DMS79 treated with DMSO at 0.1 percent for 48 hours (cell line): ENCODE data around the gene LHFPL5.

Experiments used
- DNase-seq: peaks from one replicate; lab custom pipeline; 2025; lab: John Stamatoyannopoulos, UW

LHFPL5 gene

DNA sequence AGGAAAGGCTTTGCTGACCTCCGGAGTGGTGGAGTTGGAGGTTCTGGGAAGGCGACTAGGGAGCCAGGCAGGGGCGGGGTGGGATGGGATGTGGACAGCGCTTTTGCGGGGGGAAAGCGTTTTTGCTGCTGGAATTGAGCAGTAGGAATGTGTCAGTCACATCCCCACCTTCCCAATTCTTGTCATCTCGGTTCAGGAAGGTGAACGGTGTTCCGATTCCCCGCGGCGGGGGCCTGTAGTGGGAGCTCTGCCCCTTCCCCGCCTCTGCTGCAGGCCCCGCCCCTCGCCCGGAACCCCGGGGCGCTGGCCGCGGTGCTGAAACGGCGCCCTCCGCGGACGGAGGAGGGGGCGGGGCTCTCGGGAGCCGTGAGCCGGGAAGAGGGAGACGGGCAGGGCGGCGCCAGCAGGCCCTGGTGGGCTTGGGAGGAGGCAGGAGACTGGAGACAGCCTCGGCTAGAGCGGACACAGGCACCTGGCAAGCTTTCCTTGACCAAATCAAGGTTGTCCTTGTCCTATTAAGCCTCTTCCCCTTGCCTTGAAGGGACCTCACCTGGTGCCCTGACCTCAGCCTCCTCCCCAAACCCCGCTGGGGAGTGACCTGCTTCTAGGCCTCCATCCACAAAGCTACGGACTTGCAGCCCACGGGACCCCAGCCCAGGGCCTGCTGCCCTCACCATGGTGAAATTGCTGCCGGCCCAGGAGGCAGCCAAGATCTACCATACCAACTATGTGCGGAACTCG, at the start of gene LHFPL5:
LHFPL5 (plus strand) TSS at position 357 of the 741 bp plus-strand sequence; CDS start at position 676, 319 bp downstream.
- DNase-seq = peak; percentile 74

DNA sequence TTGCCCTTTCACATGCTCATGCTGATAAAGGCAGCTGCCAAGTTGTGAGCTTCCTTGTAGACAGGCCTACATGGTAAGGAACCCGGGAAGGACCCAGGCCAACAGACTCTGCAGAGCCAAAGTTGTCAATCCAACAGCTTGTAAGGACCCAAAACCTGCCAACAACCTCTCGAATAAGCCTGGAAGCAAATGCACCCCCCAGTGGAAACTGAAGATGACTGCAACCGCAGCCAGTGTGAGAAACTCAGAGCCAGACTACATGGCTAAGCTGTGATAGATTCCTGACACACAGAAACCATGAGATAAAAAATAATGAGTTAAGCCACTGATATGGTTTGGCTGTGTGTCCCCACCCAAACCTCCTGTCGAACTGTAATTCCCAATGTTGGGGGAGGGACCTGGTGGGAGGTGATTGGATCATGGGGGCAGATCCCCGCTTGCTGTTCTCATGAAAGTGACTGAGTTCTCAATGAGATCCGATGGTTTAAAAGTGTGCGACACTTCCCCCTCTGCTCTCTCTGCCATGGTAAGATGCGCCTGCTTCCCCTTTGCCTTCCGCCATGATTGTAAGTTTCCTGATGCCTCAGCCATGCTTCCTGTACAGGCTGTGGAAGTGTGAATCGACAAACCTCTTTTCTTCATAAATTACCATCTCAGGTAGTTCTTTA, 47.6 kb upstream of the LHFPL5 start:
- no peak for DNase-seq

DNA sequence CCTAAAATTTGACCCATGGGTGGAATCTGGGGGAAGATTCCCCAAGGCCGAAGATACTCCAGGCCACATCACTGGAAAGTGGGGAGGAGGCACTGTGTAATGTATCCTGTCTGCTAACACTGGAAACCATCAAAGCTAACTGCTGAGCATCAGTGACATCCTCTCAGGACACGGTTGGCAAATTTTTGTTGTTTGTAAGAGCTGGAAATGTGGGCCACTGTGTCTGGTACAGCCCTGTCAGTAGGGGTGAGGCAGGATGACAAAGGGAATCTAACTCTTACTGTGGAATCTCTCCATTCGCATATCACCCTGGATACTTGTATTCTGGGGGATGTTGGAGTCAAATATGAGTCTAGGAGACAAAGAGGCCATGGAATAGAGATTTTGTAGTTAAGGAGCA, 45.7 kb upstream of the LHFPL5 start:
- no peak for DNase-seq

DNA sequence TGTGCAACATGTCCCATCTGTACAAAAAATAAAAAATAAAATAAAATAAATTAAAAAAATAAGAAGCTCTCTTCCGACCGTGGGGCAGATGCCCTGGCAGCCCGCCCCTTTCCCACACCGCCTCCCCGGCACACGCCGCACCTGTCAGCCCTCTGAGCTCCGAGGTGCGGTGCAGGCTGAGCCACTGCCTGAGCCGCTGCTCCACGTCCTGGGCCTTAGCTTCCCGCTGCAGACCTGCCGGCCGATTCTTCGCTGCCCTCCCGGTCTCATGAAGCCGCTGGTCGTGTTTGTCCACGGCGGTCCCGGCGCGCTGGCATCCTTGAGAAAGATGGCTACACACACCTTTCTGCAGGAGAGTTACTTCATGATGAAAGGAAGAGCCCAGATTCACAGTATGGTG, 39.4 kb upstream of the LHFPL5 start:
- DNase-seq = no peak

DNA sequence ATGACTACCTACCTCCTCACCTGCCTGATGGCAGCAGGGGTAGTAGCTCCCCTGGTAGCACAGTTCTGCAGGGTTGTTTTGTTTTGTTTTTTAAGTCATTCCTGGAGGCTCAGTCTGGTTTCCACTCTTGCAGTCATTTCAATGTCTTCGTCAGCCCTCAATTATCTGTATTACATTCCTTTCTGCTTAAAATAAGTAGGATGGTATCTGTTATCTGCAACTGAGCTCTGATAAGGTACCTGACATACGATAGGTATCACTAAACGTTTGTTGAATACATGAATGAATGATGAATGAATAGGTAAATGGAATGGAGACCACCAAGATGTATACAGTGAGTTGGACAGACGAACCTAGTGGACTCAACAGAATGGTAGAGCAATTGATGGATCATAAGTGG, 35.9 kb upstream of the LHFPL5 start:
- DNase-seq = no peak

DNA sequence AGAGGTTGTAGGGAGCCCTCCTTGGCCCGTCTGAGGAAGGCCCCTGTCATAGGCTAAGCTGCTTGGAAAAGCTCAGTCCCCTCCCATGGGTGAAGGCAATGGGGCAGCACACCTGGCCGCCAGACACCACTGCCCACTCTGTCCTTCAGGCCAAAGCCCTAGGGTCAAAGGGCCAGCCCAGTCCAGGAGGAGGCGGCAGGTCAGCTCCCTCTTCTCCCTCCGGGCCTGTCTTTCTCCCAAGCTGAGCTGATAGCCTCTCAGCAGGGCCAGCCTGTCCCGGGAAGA, 33.9 kb upstream of the LHFPL5 start:
- no peak for DNase-seq

DNA sequence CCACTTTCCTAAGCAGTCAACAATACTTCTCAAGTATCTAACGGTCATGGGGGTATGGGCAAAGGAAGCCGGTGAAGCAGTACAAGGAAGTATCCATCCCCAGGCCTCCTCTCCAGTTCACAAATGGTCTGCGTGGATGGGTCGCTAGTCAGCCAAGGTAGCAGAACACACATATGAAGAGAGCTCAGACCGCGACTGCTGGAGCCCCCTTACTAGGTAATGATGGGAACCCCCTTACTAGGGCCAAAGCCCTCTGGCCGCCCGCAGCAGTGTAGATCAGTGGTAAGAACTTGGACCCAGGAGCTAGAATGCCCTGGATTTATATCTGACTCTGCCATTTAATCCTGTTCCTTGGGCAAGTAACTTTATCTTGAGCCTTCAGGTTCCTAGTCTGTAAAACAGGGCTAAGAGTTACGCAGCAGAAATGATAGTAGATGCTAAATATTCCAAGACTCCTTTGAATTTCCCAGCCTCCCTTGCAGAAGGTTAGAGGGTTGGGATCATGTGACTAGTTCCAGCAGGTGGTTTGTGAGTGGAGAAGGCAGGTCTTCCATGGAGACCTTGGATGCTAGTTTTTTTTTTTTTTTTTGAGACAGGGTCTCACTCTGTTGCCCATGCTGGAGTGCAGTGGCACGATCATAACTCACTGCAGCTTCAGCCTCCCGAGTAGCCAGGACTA, 30.9 kb upstream of the LHFPL5 start:
- no peak for DNase-seq

DNA sequence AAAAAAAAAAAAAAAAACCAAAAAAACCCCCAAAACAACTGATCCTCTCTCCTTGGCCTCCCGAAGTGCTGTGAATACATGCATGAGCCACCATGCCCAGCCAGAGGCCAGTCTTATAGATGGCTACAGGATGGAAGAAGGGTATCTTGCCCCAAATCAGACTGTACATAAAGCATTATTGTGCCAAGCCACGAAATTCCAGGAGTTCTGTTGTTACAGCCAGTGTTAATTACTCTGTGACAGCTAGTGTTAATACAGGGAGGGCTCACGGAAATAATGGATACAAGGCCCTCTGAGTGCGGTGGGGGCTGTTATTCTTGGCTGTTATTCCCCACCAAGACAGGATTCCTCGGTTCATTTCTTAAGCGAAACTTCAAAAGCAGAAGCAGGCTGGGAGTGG, 30.1 kb upstream of the LHFPL5 start:
- DNase-seq = no peak

DNA sequence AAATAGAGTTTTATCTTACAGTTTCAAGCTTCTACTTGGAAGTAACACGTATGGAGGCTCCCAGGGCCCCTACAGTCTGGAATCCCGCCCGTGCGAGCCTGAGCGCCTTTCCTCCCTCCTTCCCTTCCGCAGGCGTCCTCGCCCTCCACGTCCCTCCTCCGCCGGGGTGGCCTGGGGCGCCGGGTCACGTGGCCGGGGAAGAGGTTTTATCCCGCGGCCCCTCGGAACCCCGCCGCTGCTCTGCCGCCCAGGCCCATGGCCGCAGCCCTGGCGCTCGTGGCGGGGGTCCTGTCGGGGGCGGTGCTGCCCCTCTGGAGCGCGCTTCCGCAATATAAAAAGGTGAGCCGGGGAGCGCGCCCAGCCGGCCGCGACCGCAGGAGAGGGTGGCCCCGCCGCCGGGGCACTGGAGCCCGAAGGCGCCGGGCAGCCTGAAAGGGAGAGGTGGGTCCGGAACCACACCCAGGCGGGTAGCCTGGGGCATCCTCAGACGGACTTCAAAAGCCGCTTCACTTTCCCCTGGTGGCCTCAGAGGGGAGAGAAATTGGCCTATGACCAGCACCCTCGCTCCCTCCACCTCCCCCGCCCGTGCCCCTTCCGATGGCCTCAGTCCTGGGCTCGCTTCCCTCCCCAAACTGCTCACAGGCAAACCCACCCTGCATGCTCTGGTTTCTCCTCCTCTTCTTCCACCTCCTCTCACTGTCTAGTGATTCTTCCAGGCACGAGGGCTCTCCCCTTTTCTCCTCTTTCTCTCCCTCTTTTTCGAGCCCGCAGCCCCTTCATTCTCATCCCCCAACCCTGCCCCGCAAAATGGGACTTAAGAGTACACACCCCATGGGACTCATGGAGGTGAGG, 28.6 kb upstream of the LHFPL5 start, which contains the start of gene CLPSL2:
CLPSL2 (plus strand) TSS at position 235 of the 852 bp plus-strand sequence; CDS start at position 256, 21 bp downstream.
- peak; percentile 58 for DNase-seq

DNA sequence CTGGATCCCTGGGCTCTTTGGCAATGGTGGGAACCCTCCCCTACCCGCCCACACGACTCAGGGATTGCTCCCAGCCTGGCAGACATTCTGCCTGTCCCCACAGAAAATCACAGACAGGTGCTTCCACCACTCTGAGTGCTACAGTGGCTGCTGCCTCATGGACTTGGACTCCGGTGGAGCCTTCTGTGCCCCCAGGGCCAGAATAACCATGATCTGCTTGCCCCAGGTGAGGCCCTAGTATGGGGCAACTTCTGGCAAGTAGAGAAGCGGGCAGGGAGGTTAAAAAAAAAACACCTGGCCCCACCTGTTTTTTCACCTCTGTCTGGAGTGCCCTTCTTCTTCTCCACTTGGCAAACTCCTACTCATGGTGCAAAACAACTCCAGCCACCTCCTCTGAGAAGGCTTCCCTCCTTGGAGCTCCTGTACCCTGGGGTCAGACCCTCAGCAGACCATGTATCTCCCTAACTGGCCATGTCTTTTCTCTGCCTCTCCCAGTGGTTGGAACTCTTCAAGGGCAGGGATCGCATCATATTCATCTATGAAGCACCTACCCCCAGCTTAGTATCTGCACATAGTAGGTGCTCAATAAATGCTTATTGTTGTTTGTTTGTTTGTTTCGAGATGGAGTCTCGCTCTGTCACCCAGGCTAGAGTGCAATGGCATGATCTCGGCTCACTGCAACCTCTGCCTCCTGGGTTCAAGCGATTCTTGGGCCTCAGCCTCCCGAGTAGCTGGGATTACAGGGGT, 27.6 kb upstream of the LHFPL5 start:
- DNase-seq = no peak

DNA sequence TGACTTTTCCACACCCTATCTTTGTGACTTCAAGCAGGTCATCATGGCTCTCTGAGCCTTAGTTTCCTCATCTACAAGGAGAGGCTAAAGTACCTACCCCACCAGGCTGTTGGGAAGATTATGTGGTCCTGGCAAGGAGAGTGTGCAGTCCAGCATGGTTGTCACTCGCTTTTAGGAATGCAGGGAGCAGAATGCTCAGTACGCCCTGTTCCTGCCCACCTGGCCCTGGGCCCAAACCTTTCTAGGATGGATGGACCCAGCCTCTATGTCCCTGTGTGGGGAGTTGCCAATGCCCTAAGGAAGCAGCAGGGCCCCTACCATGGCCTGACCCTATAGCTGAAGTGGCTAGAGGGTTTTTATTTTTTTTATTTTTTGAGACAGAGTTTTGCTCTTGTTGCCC, 26.7 kb upstream of the LHFPL5 start:
- no peak for DNase-seq

DNA sequence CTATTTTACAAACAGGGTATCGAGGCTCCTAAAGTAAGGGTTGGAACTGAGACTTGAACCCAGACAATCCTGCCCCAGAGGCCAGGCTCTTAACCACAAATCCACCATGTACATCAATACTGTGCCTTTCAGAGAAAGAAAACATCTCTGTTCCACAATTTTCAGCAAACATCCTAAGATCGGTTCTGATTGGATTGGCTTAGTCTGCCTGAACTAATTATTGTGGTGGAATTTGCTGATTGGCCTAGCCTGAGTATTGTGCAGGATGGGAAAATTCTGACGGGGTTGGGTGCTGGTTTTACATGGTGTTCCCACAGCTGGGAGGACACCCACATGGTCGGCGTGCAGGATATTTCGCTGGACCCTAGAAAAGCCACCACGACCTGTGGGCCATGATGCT, 24.4 kb upstream of the LHFPL5 start, which contains the start of gene CLPSL1:
CLPSL1 (plus strand) TSS at position 301 of the 400 bp plus-strand sequence; CDS start at position 393, 92 bp downstream.
- no peak for DNase-seq

DNA sequence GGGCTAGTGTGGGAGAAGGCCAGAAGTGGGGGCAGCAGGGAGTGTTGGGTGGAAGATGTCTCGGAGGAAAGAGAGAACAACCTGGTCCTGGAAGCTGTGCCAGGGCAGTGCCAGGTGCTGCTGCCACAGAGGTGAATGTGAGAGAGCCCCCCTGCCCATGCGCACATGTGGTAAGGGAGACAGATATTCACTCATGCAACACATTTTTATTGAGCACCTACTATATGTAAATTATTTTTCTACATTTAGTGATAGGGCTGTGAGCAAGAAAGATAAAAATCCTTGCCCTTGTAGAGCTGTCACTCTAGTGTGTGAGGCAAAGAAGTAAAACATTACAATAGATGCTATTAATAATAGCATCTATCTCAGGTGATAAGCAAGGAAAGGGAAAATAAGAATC, 23.9 kb upstream of the LHFPL5 start:
- no peak for DNase-seq

DNA sequence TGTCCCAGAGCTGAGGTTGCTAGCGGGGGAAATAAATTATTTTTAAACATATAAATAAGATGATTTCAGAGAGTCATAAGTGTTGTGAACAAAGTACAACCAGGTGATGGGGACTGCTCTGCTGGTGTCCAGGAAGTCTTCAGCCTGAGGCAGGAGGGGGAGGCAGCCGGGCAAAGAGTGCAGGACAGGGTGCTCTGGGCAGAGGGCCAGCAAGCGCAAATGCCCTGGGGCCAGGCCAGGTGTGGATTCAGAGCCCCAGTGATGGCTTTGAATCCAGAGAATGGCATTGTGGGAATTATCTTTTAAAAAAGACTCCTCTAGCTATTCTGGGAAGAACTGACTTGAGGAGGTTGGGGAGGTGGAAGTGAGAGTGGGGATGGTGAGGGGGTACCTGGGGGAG, 22.7 kb upstream of the LHFPL5 start:
- no peak for DNase-seq

DNA sequence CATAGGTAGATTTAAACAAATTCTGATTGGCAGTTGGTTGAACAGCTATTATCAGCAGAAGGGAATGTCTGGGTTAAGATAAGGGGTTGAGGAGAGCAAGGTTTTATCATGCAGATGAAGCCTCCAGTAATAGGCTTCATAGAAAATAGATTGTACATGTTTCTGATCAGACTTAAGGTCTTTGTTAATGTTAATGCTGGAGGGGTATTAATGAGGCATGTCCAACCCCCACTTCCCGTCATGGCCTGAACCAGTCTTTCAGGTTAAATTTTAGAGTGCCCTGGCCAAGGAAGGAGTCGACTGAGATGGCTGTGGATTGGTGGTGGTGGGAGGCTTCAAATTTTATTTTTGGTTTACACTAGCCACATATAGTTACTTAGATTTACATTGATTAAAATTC, 21.0 kb upstream of the LHFPL5 start:
- DNase-seq = no peak

DNA sequence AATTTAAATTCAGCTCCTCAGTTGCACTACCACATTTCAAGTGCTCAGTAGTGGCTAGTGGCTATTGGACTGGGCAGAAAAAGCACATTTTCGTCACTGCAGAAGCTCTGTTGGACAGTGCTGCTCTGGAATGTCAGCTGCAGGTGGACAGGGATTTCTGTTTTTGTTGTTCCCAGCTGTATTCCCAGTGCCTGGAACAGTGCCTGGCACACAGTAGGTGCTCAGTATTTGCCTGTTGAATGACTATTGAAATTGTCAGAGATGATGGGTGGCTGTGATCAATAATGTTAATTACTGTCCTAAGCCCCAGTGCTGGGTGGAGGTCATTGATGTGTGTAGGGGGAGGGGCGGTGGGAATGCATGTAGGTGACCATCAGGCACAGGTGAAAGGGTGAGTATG, 18.9 kb upstream of the LHFPL5 start:
- DNase-seq = no peak

DNA sequence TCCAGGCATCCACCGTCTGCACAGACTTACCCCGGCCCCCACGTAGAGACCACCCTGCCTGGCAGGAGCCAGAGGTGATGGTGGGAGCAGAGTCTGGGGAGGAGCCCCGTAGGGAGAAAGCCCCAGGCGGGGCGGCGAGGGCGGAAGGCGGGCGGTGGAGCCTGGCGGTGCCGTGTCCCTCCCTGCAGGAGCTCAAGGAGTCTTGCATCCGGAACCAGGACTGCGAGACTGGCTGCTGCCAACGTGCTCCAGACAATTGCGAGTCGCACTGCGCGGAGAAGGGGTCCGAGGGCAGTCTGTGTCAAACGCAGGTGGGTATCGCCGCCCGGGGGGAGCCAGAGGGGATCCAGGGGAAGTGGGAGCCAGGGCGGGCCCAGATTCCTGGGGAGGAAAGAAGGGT, 18.3 kb upstream of the LHFPL5 start:
- peak; percentile 33 for DNase-seq

DNA sequence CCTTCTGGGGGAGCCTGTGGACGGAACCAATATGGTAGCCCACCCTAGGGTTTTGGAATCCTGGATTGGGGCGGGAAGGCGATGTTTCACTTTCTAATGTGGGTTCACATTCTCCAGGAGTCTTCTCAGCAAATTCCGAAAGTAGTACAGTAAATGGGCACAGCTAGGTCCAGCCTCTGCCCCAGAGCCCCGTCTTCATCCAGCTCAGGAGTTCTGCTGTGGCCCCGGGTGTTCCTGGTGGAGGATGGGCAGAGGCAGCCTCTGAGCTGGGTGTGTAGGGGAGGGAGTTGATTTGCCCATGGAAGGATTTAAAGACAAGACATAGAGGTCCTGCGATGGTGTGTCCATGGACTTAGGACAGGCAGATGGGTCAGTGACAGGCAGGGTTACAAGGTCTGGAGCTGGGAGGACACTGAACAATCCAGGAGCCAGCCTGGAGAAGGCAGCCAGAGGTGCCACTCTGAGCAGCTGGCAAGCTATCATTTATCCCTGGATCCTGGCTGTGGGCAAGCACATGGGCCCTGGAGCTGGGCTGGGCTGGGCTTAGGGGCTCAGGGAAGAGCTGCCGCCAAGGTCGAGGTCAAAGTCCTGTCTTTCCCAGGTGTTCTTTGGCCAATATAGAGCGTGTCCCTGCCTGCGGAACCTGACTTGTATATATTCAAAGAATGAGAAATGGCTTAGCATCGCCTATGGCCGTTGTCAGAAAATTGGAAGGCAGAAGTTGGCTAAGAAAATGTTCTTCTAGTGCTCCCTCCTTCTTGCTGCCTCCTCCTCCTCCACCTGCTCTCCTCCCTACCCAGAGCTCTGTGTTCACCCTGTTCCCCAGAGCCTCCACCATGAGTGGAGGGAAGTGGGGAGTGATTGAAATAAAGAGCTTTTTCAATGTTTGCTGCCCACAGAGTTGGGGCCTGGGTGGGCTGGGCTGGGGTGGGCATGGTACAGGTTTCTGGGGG, 17.6 kb upstream of the LHFPL5 start:
- DNase-seq = no peak

DNA sequence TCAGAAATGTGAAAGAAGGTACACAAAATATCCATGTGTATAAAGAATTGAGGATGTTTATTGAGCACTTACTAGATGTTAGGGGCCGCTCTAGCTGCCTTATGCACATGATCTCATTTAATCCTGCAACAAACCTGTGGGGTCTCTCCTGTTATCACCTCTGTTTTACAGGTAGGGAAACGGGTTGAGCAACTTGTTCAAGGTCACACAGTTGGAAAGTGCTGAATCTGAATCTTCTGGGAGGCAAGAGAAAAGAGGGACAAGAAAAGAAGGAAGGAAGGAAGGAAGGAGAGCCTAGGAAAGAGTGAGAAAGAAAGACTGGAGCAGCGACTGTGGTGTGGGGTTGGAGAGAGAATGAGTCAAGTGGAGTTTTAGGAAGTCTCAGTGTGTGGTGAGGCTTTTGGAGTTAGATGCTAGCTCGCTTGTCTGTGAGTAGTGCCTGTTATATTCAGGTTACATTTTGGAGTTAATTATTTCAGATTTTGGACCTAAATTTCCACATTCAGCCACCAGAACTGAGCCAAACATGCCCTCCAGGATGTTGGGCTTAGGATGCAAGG, 16.6 kb upstream of the LHFPL5 start:
- DNase-seq = no peak

DNA sequence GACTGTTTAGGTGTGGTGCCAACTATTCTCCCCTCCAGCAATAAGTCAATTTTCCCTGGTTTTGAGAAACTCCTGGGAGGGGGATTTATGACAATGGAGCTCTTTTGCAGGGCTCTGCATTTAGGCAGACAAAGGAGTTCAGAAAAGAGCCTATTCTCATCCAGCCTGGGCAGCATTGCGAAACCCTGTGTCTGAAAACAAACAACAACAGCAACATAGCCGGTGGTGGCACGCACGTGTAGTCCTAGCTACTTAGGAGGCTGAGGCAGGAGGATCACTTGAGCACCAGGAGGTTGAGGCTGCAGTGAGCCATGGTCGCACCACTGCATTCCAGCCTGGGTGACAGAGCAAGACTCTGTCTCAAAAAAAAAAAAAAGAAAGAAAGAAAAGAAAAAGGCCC, 14.5 kb upstream of the LHFPL5 start:
- DNase-seq = no peak
